OCI-LY1 (cell line): ENCODE measurements around the gene SELENOO.

ENCODE experiments used
- H2AFZ ChIP-seq: fragments of 200-600 bp; sonication (generic), shearing (Covaris generic); 2 replicates; pipeline ENCODE4 v1.6.0; 2014; ENCODE audit warnings: antibody characterized with exemption, mild to moderate bottlenecking, low read length
- H3F3A ChIP-seq: fragments of 200-600 bp; sonication (generic), shearing (Covaris generic); 2 replicates; pipeline ENCODE4 v1.6.0; 2014; ENCODE audit warnings: mild to moderate bottlenecking, antibody characterized with exemption, low read length, moderate library complexity; ENCODE audit not compliant: insufficient read depth
- H3K27ac ChIP-seq: fragments of 200-600 bp; sonication (generic); 2 replicates; pipeline ENCODE4 v1.5.1; 2014; ENCODE audit warnings: low read length, mixed run types, mild to moderate bottlenecking, low read depth; ENCODE audit not compliant: poor library complexity, severe bottlenecking
- H3K27me3 ChIP-seq: fragments of 200-600 bp; sonication (generic); 2 replicates; pipeline ENCODE4 v1.6.0; 2014; ENCODE audit warnings: antibody characterized with exemption, mild to moderate bottlenecking, low read length, moderate library complexity; ENCODE audit not compliant: insufficient read depth
- H3K36me3 ChIP-seq: fragments of 200-600 bp; sonication (generic); 2 replicates; pipeline ENCODE4 v1.6.1; 2014; ENCODE audit warnings: mild to moderate bottlenecking, antibody characterized with exemption, low read length, moderate library complexity, mixed read lengths; ENCODE audit not compliant: insufficient read depth
- H3K4me1 ChIP-seq: fragments of 200-600 bp; sonication (generic); 2 replicates; pipeline ENCODE4 v1.5.1; 2014; ENCODE audit warnings: mild to moderate bottlenecking, low read length, moderate library complexity; ENCODE audit not compliant: insufficient read depth, severe bottlenecking
- H3K4me2 ChIP-seq: fragments of 200-600 bp; sonication (generic), shearing (Covaris generic); 2 replicates; pipeline ENCODE4 v1.6.1; 2014; ENCODE audit warnings: low read length
- H3K4me3 ChIP-seq: fragments of 200-600 bp; sonication (generic); 2 replicates; pipeline ENCODE4 v1.5.1; 2014; ENCODE audit warnings: low read length, low read depth, mild to moderate bottlenecking, mixed read lengths; ENCODE audit not compliant: poor library complexity, severe bottlenecking
- H3K79me2 ChIP-seq: fragments of 200-600 bp; shearing (Covaris generic); 2 replicates; pipeline ENCODE4 v1.6.1; 2016; ENCODE audit warnings: mixed run types, low read length, mixed read lengths; ENCODE audit not compliant: insufficient read depth
- H3K9ac ChIP-seq: fragments of 200-600 bp; sonication (generic), shearing (Covaris generic); 2 replicates; pipeline ENCODE4 v1.6.1; 2014; ENCODE audit warnings: mild to moderate bottlenecking, low read length, mixed read lengths
- H3K9me2 ChIP-seq: fragments of 200-600 bp; sonication (generic), shearing (Covaris generic); 2 replicates; pipeline ENCODE4 v1.6.1; 2014; ENCODE audit warnings: low read depth, mild to moderate bottlenecking, low read length, mixed read lengths
- H3K9me3 ChIP-seq: fragments of 200-600 bp; shearing (Covaris generic); 2 replicates; pipeline ENCODE4 v1.6.1; 2014; ENCODE audit warnings: low read length, mixed read lengths
- H4K20me1 ChIP-seq: fragments of 200-600 bp; sonication (generic), shearing (Covaris generic); 2 replicates; pipeline ENCODE4 v1.6.0; 2016; ENCODE audit warnings: mild to moderate bottlenecking, low read length; ENCODE audit not compliant: insufficient read depth
- CTCF ChIP-seq: fragments of 200-600 bp; sonication (generic), shearing (Covaris generic); IDR thresholded peaks from 2 replicates; pipeline ENCODE4 v1.5.1; 2017; ENCODE audit warnings: mild to moderate bottlenecking, antibody characterized with exemption, low read length, moderate library complexity, mixed read lengths
- EZH2 ChIP-seq: fragments of 200-600 bp; sonication (generic), shearing (Covaris generic); IDR thresholded peaks from 2 replicates; pipeline ENCODE4 v1.8.0; 2017; ENCODE audit warnings: borderline replicate concordance, mixed run types, mild to moderate bottlenecking, antibody characterized with exemption, low read length, moderate library complexity, mixed read lengths

Gene SELENOO

GRCh38 chr22:50219800-50220602 is 19.2 kb downstream of the SELENOO start:
- Histone ChIP-seq H3K9me2 (no peaks in the 10 kb centered on the region), H3K79me2 (no peaks in the 10 kb centered on the region), H3F3A (no peaks in the 10 kb centered on the region), H3K4me2 (no peak overlapping the region), H2AFZ (no peak overlapping the region), H3K9me3 (no peaks in the 10 kb centered on the region), H4K20me1 (no peaks in the 10 kb centered on the region), H3K36me3 (peaks cover 93% of the 10 kb centered on the region), H3K4me1 (no peaks in the 10 kb centered on the region), H3K27me3 (no peaks in the 10 kb centered on the region), H3K9ac (no peak overlapping the region), H3K27ac (no peak overlapping the region), H3K4me3 (no peak overlapping the region)
- TF ChIP-seq EZH2: no peak
- TF ChIP-seq CTCF: no peak

DNA sequence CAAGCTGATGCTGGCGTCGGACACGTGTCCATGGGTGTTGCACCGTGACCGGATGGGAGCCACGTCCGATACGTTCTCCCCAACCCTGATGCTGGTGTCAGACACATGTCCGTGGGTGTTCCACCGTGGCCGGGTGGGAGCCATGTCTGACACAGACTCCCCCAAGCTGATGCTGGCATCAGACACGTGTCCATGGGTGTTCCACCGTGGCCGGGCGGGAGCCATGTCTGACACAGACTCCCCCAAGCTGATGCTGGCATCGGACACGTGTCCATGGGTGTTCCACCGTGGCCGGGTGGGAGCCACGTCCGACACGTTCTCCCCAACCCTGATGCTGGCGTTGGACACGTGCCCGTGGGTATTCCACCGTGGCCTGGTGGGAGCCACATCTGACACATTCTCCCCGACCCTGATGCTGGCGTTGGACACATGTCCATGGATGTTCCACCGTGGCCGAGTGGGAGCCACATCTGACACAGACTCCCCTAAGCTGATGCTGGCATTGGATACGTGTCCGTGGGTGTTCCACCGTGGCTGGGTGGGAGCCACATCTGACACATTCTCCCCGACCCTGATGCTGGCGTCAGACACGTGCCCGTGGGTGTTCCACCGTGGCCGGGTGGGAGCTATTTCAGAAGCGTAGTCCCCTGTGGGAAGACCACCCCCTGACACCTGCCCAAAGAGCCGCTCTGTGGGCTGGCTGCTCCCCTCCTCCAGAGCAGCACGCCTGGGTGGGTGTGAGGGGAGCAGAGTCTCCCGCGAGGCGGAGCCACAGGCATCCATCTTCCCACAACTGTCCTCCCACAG is 20.0 kb downstream of the SELENOO start:
- Histone ChIP-seq H3K79me2 (no peaks in the 10 kb centered on the region), H3K4me1 (no peaks in the 10 kb centered on the region), H4K20me1 (no peaks in the 10 kb centered on the region), H2AFZ (no peak overlapping the region), H3F3A (no peaks in the 10 kb centered on the region), H3K9me3 (no peaks in the 10 kb centered on the region), H3K9me2 (no peaks in the 10 kb centered on the region), H3K4me3 (no peak overlapping the region), H3K9ac (no peak overlapping the region), H3K4me2 (no peak overlapping the region), H3K36me3 (peaks cover 92% of the 10 kb centered on the region), H3K27me3 (no peaks in the 10 kb centered on the region), H3K27ac (no peak overlapping the region)
- no peak for TF ChIP-seq CTCF
- no peak for TF ChIP-seq EZH2

GRCh38 chr22:50221410-50222300 is 20.8 kb downstream of the SELENOO start:
- H3K36me3 ChIP-seq: peaks cover 88% of the 10 kb centered on the region
- H3K27ac ChIP-seq: no peak overlapping the region
- H2AFZ ChIP-seq: no peak overlapping the region
- H3K9me3 ChIP-seq: no peaks in the 10 kb centered on the region
- H3K4me3 ChIP-seq: no peak overlapping the region
- H4K20me1 ChIP-seq: no peaks in the 10 kb centered on the region
- no peaks in the 10 kb centered on the region for H3K4me1 ChIP-seq
- no peaks in the 10 kb centered on the region for H3K79me2 ChIP-seq
- TF ChIP-seq CTCF (peak; percentile 48), EZH2 (no peak)
- H3K4me2 ChIP-seq: no peak overlapping the region
- H3K9ac ChIP-seq: no peak overlapping the region
- H3F3A ChIP-seq: no peaks in the 10 kb centered on the region
- no peaks in the 10 kb centered on the region for H3K9me2 ChIP-seq
- H3K27me3 ChIP-seq: no peaks in the 10 kb centered on the region
